ENCODE results near the gene ADAM12. TPM values are rescaled to one million over a fixed set of nuclear protein-coding genes. Genes with fewer than 3 reads are reported as not detected.

The ADAM12 gene
- total RNA-seq, 1 experiment from 2014 or later = not detected

DNA sequence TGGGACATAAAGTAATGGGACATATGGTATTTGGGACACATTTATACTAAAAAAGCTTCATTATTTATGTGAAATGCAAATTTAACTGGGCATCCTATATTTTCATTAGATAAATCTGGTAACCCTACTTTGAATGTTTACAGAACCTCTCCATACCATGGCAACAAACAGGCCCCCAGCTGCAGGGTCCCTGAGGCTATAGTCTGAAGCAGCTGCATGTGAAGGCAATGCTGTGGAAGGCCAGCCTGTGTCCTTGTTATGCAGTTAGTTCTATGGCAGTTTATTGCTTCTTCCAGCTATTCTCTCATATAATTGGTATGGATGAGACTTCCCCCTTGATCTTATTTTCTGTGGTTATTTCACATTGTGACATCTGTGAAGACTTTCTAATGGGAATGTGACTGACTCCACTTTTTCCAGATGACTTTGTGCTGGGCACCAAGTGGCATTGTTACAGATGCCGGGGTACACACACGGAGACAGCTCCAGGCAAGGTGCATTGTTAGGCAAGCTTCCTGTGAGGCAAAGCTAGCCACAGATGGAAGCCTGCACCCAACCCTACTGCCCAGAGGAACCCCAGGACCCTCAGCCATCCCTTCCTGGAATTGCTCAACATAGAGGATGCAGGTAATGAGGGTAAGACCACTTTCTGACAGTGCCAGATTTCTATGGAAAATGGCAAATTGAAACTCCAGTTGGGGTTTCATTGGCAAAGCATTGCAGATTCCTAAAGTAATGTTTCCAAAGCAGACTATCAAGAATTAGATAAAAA is 49.5 kb upstream of the ADAM12 start:
- Histone ChIP-seq H3K9me2 (ENCODE audit: insufficient read depth) (no peaks in the 10 kb centered on the region), H2AFZ (ENCODE audit: low read depth, low read length, poor library complexity, severe bottlenecking) (no peak overlapping the region), H3K9me3 (ENCODE audit: control insufficient read depth in 1 of 2, insufficient read depth in 1 of 2, low read depth in 1 of 2, low read length in 2 of 2) (no peaks in the 10 kb centered on the region), H3K4me2 (ENCODE audit: low read length) (no peak overlapping the region), H3K4me3 (replicated peaks in 1 of 2; ENCODE audit: low read depth in 1 of 2, low read length in 2 of 2) (no peak overlapping the region), H3K36me3 (ENCODE audit: control insufficient read depth in 1 of 2, insufficient read depth in 2 of 2, low read length in 2 of 2) (no peaks in the 10 kb centered on the region), H4K20me1 (ENCODE audit: insufficient read depth) (no peaks in the 10 kb centered on the region), H3K27me3 (ENCODE audit: insufficient read depth, low read length) (peaks cover 8% of the 10 kb centered on the region), H3K27ac (ENCODE audit: low read depth, low read length) (no peak overlapping the region), H3K79me2 (ENCODE audit: insufficient read depth, low read length) (no peaks in the 10 kb centered on the region), H3K4me1 (ENCODE audit: control insufficient read depth in 1 of 2, insufficient read depth in 2 of 2, low read length in 2 of 2) (peaks cover 0 to 12% of the 10 kb centered on the region in 2 experiments; a peak in 3 of 4 replicates), H3K9ac (ENCODE audit: low read length) (no peak overlapping the region)
- ATAC-seq = no peak
- ChIA-PET RAD21 (ENCODE audit: low non-redundant PET in 1 of 2, low total read pairs in 2 of 2, uncharacterized antibody in 2 of 2, unreplicated experiment in 2 of 2) (no interaction called here), POLR2A (no interaction called here), CTCF (no interaction called here)
- no peak for DNase-seq (ENCODE audit: low read depth, low spot score)
- BruUV-seq (replicated peaks) = no TSS peak
- TF ChIP-seq CTCF (IDR thresholded peaks at IDR 0.05 in 2 of 3, conservative IDR thresholded peaks at IDR 0.05 in 1 of 3; ENCODE audit: borderline replicate concordance in 1 of 3, insufficient read depth in 1 of 3, low read depth in 2 of 3, low read length in 2 of 3) = no peak
- intact Hi-C loops (cut with micrococcal nuclease) = no loop called here

DNA sequence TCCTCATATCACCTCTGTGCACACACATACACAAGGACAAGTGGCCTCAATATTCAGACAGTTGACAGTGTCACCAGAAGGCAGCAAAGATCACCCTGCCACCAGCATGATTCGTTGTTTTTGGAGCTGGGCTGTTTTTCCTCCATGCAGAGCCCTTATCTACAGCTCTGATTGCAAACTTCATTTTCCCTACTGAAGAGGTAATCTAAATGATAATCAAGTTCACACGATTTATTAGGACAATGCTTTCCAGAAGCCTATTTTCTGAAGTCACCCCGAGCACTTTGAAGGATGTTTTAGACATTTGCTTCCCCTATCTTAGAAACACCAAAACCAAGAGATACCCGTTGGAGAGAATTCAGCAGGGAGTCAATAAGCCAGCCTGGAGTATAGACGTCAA is 46.0 kb upstream of the ADAM12 start:
- no peaks in the 10 kb centered on the region for H3K36me3 ChIP-seq (ENCODE audit: control insufficient read depth in 1 of 2, insufficient read depth in 2 of 2, low read length in 2 of 2)
- H3K9ac ChIP-seq (ENCODE audit: low read length) = no peak overlapping the region
- DNase-seq (ENCODE audit: low read depth, low spot score) (no peak), ATAC-seq (no peak)
- no peak overlapping the region for H3K27ac ChIP-seq (ENCODE audit: low read depth, low read length)
- H3K9me2 ChIP-seq (ENCODE audit: insufficient read depth) = no peaks in the 10 kb centered on the region
- no peak overlapping the region for H3K4me3 ChIP-seq (replicated peaks in 1 of 2; ENCODE audit: low read depth in 1 of 2, low read length in 2 of 2)
- no peak overlapping the region for H3K4me2 ChIP-seq (ENCODE audit: low read length)
- BruUV-seq (replicated peaks) = no TSS peak
- no peaks in the 10 kb centered on the region for H4K20me1 ChIP-seq (ENCODE audit: insufficient read depth)
- peaks cover 0 to 4% of the 10 kb centered on the region in 2 experiments; a peak in 1 of 4 replicates for H3K4me1 ChIP-seq (ENCODE audit: control insufficient read depth in 1 of 2, insufficient read depth in 2 of 2, low read length in 2 of 2)
- intact Hi-C loops (cut with micrococcal nuclease) = no loop called here
- H3K9me3 ChIP-seq (ENCODE audit: control insufficient read depth in 1 of 2, insufficient read depth in 1 of 2, low read depth in 1 of 2, low read length in 2 of 2) = no peaks in the 10 kb centered on the region
- POLR2A ChIA-PET = no interaction called here
- CTCF ChIA-PET = no interaction called here
- RAD21 ChIA-PET (ENCODE audit: low non-redundant PET in 1 of 2, low total read pairs in 2 of 2, uncharacterized antibody in 2 of 2, unreplicated experiment in 2 of 2) = no interaction called here
- no peak overlapping the region for H2AFZ ChIP-seq (ENCODE audit: low read depth, low read length, poor library complexity, severe bottlenecking)
- no peaks in the 10 kb centered on the region for H3K79me2 ChIP-seq (ENCODE audit: insufficient read depth, low read length)
- H3K27me3 ChIP-seq (ENCODE audit: insufficient read depth, low read length) = peaks cover 17% of the 10 kb centered on the region
- TF ChIP-seq ZNF274 (IDR thresholded peaks at IDR 0.05; ENCODE audit: low read depth, low read length) (no peak), EZH2 (IDR thresholded peaks at IDR 0.05) (no peak), CEBPB (IDR thresholded peaks at IDR 0.05; ENCODE audit: low read depth) (no peak), MAX (IDR thresholded peaks at IDR 0.05) (no peak), CTCF (IDR thresholded peaks at IDR 0.05 in 2 of 3, conservative IDR thresholded peaks at IDR 0.05 in 1 of 3; ENCODE audit: borderline replicate concordance in 1 of 3, insufficient read depth in 1 of 3, low read depth in 2 of 3, low read length in 2 of 3) (no peak), FOSL1 (IDR thresholded peaks at IDR 0.05; ENCODE audit: low read depth) (no peak), ELF1 (IDR thresholded peaks at IDR 0.05; ENCODE audit: borderline replicate concordance, low read depth) (no peak), JUND (IDR thresholded peaks at IDR 0.05) (no peak), ZFX (IDR thresholded peaks at IDR 0.05) (no peak), RAD21 (IDR thresholded peaks at IDR 0.05; ENCODE audit: low read depth) (no peak), POLR2AphosphoS5 (IDR thresholded peaks at IDR 0.05; ENCODE audit: low read depth, low read length) (no peak)
- TF ChIP-seq, protein P1, sequence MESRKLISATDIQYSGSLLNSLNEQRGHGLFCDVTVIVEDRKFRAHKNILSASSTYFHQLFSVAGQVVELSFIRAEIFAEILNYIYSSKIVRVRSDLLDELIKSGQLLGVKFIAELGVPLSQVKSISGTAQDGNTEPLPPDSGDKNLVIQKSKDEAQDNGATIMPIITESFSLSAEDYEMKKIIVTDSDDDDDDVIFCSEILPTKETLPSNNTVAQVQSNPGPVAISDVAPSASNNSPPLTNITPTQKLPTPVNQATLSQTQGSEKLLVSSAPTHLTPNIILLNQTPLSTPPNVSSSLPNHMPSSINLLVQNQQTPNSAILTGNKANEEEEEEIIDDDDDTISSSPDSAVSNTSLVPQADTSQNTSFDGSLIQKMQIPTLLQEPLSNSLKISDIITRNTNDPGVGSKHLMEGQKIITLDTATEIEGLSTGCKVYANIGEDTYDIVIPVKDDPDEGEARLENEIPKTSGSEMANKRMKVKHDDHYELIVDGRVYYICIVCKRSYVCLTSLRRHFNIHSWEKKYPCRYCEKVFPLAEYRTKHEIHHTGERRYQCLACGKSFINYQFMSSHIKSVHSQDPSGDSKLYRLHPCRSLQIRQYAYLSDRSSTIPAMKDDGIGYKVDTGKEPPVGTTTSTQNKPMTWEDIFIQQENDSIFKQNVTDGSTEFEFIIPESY (IDR thresholded peaks at IDR 0.05; ENCODE audit: extremely low read depth, insufficient replicate concordance, low read length) = no peak
